VCaP (cell line): ENCODE results near the gene USP12.
A peak's percentile ranks its signal among the peaks of the same experiment; 100 is the strongest.
"Not testable (repeated sequence)": the region's sequence is repeated elsewhere in the genome, so short reads cannot be mapped to it uniquely, and the experiment has no call there.

ENCODE experiments used
- H3K27ac ChIP-seq: fragments of 450-650 bp; 2 replicates; pipeline ENCODE4 v1.5.1; 2017
- CTCF ChIP-seq: fragments of 450-650 bp; conservative IDR thresholded peaks from 2 replicates; pipeline ENCODE4 v1.5.1; 2017; ENCODE audit warnings: mild to moderate bottlenecking, moderate library complexity

Gene USP12

GRCh38 chr13:27141746-27142145, 29.9 kb downstream of the USP12 start:
- TF ChIP-seq CTCF, result no peak
- H3K27ac ChIP-seq, result no peak overlapping the region

- not testable (repeated sequence) for H3K27ac ChIP-seq
These were observed 30.5 kb downstream of the USP12 start for GRCh38 chr13:27141159-27141558.

GRCh38 chr13:27140060-27140459, 31.6 kb downstream of the USP12 start:
- no peak for TF ChIP-seq CTCF
- H3K27ac ChIP-seq, result no peak overlapping the region

- no peak for TF ChIP-seq CTCF
- H3K27ac ChIP-seq, result no peak overlapping the region
These were observed 32.0 kb downstream of the USP12 start for GRCh38 chr13:27139565-27139964.

- H3K27ac ChIP-seq, result no peak overlapping the region
- TF ChIP-seq CTCF, result no peak
These were observed 33.0 kb downstream of the USP12 start for GRCh38 chr13:27138457-27139093.

- H3K27ac ChIP-seq, result no peak overlapping the region
- no peak for TF ChIP-seq CTCF
These were observed 33.9 kb downstream of the USP12 start for GRCh38 chr13:27137759-27138158.

GRCh38 chr13:27135023-27135422, 36.6 kb downstream of the USP12 start:
- peak overlapping the region; percentile 44 for H3K27ac ChIP-seq
- TF ChIP-seq CTCF, result no peak

GRCh38 chr13:27133889-27134288, 37.7 kb downstream of the USP12 start:
- no peak for TF ChIP-seq CTCF

More at GRCh38 chr13:27133889-27134288, 37.7 kb downstream of the USP12 start:
- H3K27ac ChIP-seq, result no peak overlapping the region
